Measurements from ENCODE around the gene INPP5A.

The INPP5A gene

GRCh38 chr10:132756591-132756990 lies 219.0 kb downstream of the INPP5A start:
- Histone ChIP-seq H3K27ac (no peak overlapping the region), H3K4me3 (ENCODE audit: low read depth, low read length) (no peak overlapping the region), H3K36me3 (replicated peaks) (peaks cover 13% of the 10 kb centered on the region), H3K27me3 (replicated peaks) (no peaks in the 10 kb centered on the region)
- TF ChIP-seq CTCF (IDR thresholded peaks at IDR 0.05; ENCODE audit: low read depth, low read length, missing control alignments) = no peak
- in situ Hi-C loops (cut with HindIII; ENCODE audit: low pct_ligation_motif_present, low sequenced_read_pairs) = no loop called here
- DNase-seq = no peak

- Histone ChIP-seq H3K27ac (no peak overlapping the region), H3K27me3 (replicated peaks) (no peaks in the 10 kb centered on the region), H3K36me3 (replicated peaks) (peaks cover 13% of the 10 kb centered on the region), H3K4me3 (ENCODE audit: low read depth, low read length) (no peak overlapping the region)
- DNase-seq = no peak
- TF ChIP-seq CTCF (IDR thresholded peaks at IDR 0.05; ENCODE audit: low read depth, low read length, missing control alignments) = no peak
- in situ Hi-C loops (cut with HindIII; ENCODE audit: low pct_ligation_motif_present, low sequenced_read_pairs) = no loop called here
Measured at GRCh38 chr10:132757171-132757570, 219.6 kb downstream of the INPP5A start.

- no peaks in the 10 kb centered on the region for H3K27me3 ChIP-seq (replicated peaks)
- DNase-seq = no peak
- in situ Hi-C loops (cut with HindIII; ENCODE audit: low pct_ligation_motif_present, low sequenced_read_pairs) = no loop called here
- H3K27ac ChIP-seq = no peak overlapping the region
- H3K36me3 ChIP-seq (replicated peaks) = peaks cover 10% of the 10 kb centered on the region
- no peak for TF ChIP-seq CTCF (IDR thresholded peaks at IDR 0.05; ENCODE audit: low read depth, low read length, missing control alignments)
- H3K4me3 ChIP-seq (ENCODE audit: low read depth, low read length) = no peak overlapping the region
Measured at GRCh38 chr10:132758865-132759264, 221.3 kb downstream of the INPP5A start.

GRCh38 chr10:132761395-132762060 lies 223.9 kb downstream of the INPP5A start:
- in situ Hi-C loops (cut with HindIII; ENCODE audit: low pct_ligation_motif_present, low sequenced_read_pairs) = no loop called here
- TF ChIP-seq CTCF (IDR thresholded peaks at IDR 0.05; ENCODE audit: low read depth, low read length, missing control alignments) = no peak
- H3K36me3 ChIP-seq (replicated peaks) = peaks cover 2% of the 10 kb centered on the region
- H3K27ac ChIP-seq = no peak overlapping the region
- DNase-seq = no peak
- no peak overlapping the region for H3K4me3 ChIP-seq (ENCODE audit: low read depth, low read length)
- no peaks in the 10 kb centered on the region for H3K27me3 ChIP-seq (replicated peaks)

- in situ Hi-C loops (cut with HindIII; ENCODE audit: low pct_ligation_motif_present, low sequenced_read_pairs) = no loop called here
- no peak for TF ChIP-seq CTCF (IDR thresholded peaks at IDR 0.05; ENCODE audit: low read depth, low read length, missing control alignments)
- H3K4me3 ChIP-seq (ENCODE audit: low read depth, low read length) = no peak overlapping the region
- no peak for DNase-seq
- peaks cover 2% of the 10 kb centered on the region for H3K36me3 ChIP-seq (replicated peaks)
- no peaks in the 10 kb centered on the region for H3K27me3 ChIP-seq (replicated peaks)
- H3K27ac ChIP-seq = no peak overlapping the region
Measured at GRCh38 chr10:132762267-132762666, 224.7 kb downstream of the INPP5A start.

GRCh38 chr10:132763545-132763944 lies 226.0 kb downstream of the INPP5A start:
- no peak for DNase-seq
- Histone ChIP-seq H3K36me3 (replicated peaks) (peaks cover 2% of the 10 kb centered on the region), H3K27ac (no peak overlapping the region), H3K27me3 (replicated peaks) (no peaks in the 10 kb centered on the region), H3K4me3 (ENCODE audit: low read depth, low read length) (no peak overlapping the region)
- in situ Hi-C loops (cut with HindIII; ENCODE audit: low pct_ligation_motif_present, low sequenced_read_pairs) = no loop called here
- TF ChIP-seq CTCF (IDR thresholded peaks at IDR 0.05; ENCODE audit: low read depth, low read length, missing control alignments) = no peak
